Transverse colon (tissue), 3 donors: ENCODE results near the gene ADH6.
"Not testable (repeated sequence)": the region's sequence is repeated elsewhere in the genome, so short reads cannot be mapped to it uniquely, and the experiment has no call there.

Experiments used
- EP300 ChIP-seq: sonication (generic); formaldehyde crosslinking; IDR thresholded peaks from one replicate; pipeline ENCODE4 v1.6.1; 2017; ENCODE audit warnings: antibody characterized with exemption, low read depth
- POLR2A ChIP-seq: fragments of 450-650 bp; IDR thresholded peaks from one replicate; pipeline ENCODE4 v1.6.1; 2016; ENCODE audit warnings: antibody characterized with exemption, mild to moderate bottlenecking, moderate library complexity
- TF ChIP-seq, protein P1 (sequence below), 5 experiments: fragments of 200-600 bp in 3 of 5; fragments of 450-650 bp in 2 of 5; sonication (generic) in 3 of 5; IDR thresholded peaks; 1 replicate in 2 of 5; 2 replicates in 3 of 5; pipeline ENCODE4 v1.5.1; 2016 to 2017; ENCODE audit warnings: antibody characterized with exemption in 5 of 5, inconsistent platforms in 3 of 5, mild to moderate bottlenecking in 2 of 5, moderate library complexity in 1 of 5

DNA sequence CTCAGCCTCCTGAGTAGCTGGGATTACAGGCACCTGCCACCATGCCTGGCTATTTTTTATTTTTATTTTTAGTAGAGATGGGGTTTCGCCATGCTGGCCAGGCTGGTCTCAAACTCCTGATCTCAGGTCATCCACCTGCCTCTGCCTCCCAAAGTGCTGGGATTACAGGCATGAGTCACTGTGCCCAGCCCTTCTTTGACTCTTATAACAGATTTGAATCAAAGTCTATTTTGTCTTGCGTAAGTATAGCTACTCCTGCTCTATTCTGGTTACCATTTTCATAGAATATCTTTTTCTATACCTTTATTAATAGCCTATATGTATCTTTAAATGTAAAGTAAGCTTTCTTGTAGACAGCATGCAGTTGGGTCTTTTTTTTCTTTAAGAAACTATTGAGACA lies 14.4 kb upstream of the ADH6 start:
- not testable (repeated sequence) for TF ChIP-seq EP300, POLR2A
- TF ChIP-seq, protein P1, sequence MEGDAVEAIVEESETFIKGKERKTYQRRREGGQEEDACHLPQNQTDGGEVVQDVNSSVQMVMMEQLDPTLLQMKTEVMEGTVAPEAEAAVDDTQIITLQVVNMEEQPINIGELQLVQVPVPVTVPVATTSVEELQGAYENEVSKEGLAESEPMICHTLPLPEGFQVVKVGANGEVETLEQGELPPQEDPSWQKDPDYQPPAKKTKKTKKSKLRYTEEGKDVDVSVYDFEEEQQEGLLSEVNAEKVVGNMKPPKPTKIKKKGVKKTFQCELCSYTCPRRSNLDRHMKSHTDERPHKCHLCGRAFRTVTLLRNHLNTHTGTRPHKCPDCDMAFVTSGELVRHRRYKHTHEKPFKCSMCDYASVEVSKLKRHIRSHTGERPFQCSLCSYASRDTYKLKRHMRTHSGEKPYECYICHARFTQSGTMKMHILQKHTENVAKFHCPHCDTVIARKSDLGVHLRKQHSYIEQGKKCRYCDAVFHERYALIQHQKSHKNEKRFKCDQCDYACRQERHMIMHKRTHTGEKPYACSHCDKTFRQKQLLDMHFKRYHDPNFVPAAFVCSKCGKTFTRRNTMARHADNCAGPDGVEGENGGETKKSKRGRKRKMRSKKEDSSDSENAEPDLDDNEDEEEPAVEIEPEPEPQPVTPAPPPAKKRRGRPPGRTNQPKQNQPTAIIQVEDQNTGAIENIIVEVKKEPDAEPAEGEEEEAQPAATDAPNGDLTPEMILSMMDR (IDR thresholded peaks at IDR 0.05): not testable (repeated sequence)
